Right lobe of liver (tissue), 4 donors: ENCODE measurements around the gene BCL2L1.

ENCODE experiments used
- CTCF ChIP-seq, 4 donors: fragments of 200-600 bp in 3 of 4; fragments of 450-650 bp in 1 of 4; IDR thresholded peaks; one replicate each; pipeline versions ENCODE4 v1.5.1 to v1.8.0; 2016 to 2022; ENCODE audit warnings: antibody characterized with exemption in 4 of 4, mild to moderate bottlenecking in 2 of 4
- POLR2A ChIP-seq: fragments of 450-650 bp; IDR thresholded peaks from one replicate; pipeline ENCODE4 v1.6.1; 2017; ENCODE audit warnings: antibody characterized with exemption, mild to moderate bottlenecking
- donor health status: DM: no; HTN: no; CAD: no.
- donor health status: DM: no; HTN: no; CAD: no.
- donor health status: DM: no; HTN: yes; CAD: no.

- TF ChIP-seq CTCF (IDR thresholded peaks at IDR 0.05), result no peak
- TF ChIP-seq POLR2A, result no peak
Observed at GRCh38 chr20:31653561-31653960, 69.1 kb downstream of the BCL2L1 start.
